GM15510 (cell line): ENCODE results near the gene ADM.

Experiments
- POLR2A ChIP-seq: IDR thresholded peaks from 3 replicates; pipeline ENCODE4 v1.6.1; 2011; ENCODE audit warnings: borderline replicate concordance; ENCODE audit not compliant: insufficient read length; ENCODE audit errors: extremely low read depth

The ADM gene

GRCh38 chr11:10287140-10287539 lies 17.7 kb upstream of the ADM start:
- no peak for TF ChIP-seq POLR2A

- no peak for TF ChIP-seq POLR2A
Measured at GRCh38 chr11:10287766-10288715, 16.8 kb upstream of the ADM start.

DNA sequence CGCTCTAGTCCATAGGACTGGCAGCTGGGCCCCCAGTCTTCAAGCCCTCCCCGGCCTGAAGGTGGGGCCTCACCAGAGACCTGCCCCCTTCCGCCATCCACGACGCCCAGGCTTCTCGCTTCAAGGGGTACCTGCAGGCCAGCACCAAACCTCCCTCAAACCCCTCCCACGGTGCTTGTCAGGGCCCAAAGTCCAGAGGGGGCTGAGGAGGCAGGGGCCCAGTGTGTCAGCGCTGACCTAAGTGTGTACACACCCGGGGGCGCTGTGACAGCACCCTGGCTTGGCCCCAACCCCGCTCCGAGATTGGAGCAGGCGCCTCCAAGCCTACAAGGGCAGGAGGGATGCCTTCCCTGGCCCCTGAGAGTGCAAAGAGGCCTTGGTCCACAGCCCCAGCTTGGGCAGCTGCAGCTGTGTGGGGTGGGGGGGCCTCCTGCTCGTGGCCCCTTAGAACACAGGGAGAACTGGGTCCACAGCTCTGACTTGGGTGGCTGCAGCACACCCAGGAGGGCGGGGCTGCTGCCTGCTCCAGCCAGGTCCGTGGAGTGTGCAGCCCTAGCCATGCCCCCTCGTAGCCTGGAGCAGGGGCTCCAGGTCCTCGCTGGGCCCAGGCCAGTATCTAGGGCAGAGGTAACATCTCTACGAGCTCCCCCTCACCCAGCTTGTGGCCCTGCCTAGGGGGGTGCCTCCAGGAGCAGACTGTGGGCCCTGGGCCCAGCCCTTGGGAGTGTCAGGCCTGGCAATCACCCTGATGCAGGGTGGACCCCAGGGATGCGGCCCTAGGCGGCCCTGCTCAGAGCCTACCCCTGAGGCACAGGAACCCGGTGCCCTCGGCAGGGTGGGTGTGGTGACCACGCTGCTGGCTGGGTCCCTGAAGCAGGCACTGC lies 15.8 kb upstream of the ADM start:
- no peak for TF ChIP-seq POLR2A

DNA sequence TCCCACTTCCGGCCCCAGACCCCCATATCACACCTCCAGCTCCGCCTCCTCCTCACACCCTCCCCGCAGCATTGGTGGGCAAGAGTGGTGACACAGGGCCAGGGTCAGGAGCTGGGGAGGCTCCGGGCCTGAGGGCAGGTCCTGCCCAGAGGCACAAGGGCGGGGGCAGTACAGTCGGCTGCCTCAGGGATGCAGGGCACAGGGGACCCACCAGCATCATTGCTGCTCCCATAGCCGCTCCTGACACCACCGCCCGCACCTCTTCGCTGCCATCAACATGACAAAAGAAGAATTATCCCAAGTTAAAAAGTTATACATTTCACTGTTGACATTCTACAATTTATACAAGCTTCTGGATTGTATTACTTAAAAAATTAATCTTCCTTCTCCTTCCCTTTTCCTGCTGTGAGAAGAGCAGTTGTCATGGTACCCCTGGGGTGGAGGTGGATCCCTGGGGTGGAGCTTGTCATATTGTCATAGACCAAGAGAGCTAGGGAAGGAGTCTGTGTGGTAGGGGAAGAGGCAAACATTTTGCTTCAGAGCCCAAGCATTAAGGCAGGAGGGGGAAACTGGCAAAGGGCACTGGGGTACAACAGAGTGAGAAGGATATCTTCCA lies 15.0 kb upstream of the ADM start:
- TF ChIP-seq POLR2A, result no peak

GRCh38 chr11:10291801-10292638 lies 12.9 kb upstream of the ADM start:
- no peak for TF ChIP-seq POLR2A

GRCh38 chr11:10293423-10294289 lies 11.2 kb upstream of the ADM start, which contains the start of gene SBF2:
Gene SBF2, minus strand, starts transcription at chr11:10294219. Its CDS starts 150 bp downstream, at chr11:10294069.
- peak; percentile 20 for TF ChIP-seq POLR2A

GRCh38 chr11:10294290-10294953 lies 10.5 kb upstream of the ADM start:
- no peak for TF ChIP-seq POLR2A

DNA sequence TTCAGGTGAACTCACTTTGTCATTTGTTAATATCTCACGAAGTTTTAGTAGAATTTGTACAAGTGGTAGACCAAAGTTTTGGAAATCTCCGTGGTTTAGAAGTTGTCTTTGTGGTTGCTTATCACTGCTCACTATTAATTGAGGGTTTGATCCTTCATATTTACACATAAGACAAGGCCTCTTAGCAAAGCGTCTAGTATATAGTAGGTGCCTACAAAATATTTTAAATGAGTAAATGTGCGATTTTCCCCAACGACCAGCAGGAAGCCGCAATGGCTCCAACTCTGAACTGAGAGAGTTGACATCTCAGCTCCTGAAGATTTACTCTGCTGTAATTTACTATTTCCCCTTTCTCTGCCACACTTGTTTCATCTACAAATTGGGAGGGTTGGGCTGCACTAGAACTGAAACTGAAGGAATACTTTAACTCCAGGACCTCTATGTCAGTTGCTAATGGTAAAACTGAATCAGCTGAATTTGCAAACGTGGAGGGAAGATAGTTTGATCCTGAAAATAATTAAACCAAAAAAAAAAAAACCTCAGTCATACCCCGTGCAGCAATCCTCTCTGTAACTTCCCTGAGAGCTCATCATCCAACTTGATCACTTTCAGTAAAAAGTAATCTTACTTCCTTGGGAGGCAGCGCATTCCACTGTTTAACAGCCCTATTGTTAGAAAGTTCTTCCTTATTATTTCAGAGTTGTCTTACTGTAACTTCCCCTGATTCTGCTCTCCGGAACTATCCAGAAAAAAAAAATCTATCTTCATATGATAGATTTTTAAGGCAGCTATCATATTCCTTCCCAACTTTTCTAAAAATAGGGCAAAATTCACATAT lies 9.6 kb upstream of the ADM start:
- TF ChIP-seq POLR2A, result no peak

GRCh38 chr11:10298342-10298741 lies 6.5 kb upstream of the ADM start:
- no peak for TF ChIP-seq POLR2A

GRCh38 chr11:10301656-10302358 lies 3.1 kb upstream of the ADM start:
- TF ChIP-seq POLR2A, result no peak

DNA sequence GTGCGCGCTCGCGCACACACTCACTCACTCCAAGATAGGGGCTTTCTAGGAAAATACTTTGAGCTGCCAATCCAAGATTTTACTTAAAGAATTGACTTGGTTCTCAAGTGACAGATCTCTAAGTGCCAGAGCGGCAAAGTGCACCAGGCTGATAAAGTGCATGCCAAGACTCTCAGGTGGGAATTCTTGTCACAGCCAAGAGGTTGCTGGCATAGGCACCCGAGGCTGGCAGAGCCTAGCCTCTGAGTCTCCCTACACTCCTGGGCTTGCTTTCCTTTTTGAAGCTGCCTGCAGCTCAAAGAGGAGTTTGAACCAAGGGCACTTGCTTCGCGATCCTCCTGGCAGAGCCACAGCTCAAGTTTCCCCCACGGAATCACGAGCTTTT lies 2.5 kb upstream of the ADM start:
- no peak for TF ChIP-seq POLR2A
